PFSK-1 (cell line): ENCODE results near the gene ZNF264.

Source experiments
- FOXP2 ChIP-seq: optimal IDR thresholded peaks from 2 replicates; pipeline ENCODE3; 2011; ENCODE audit warnings: borderline replicate concordance, control low read depth, inconsistent platforms; ENCODE audit not compliant: insufficient read depth; ENCODE audit errors: extremely low read length, extremely low read depth
- SIN3A ChIP-seq: IDR thresholded peaks from 2 replicates; pipeline ENCODE4 v1.6.1; 2012; ENCODE audit warnings: mild to moderate bottlenecking, low read length, moderate library complexity, borderline replicate concordance; ENCODE audit not compliant: insufficient read depth
- TF ChIP-seq, protein P1 (sequence below), 2 experiments: IDR thresholded peaks; 2 replicates each; pipeline versions ENCODE4 v1.6.1 to v1.8.0; 2011 to 2012; ENCODE audit warnings: low read depth in 2 of 2, low read length in 2 of 2, control low read depth in 1 of 2, inconsistent platforms in 1 of 2, mild to moderate bottlenecking in 1 of 2, moderate library complexity in 1 of 2; ENCODE audit not compliant: insufficient read depth in 1 of 2

DNA sequence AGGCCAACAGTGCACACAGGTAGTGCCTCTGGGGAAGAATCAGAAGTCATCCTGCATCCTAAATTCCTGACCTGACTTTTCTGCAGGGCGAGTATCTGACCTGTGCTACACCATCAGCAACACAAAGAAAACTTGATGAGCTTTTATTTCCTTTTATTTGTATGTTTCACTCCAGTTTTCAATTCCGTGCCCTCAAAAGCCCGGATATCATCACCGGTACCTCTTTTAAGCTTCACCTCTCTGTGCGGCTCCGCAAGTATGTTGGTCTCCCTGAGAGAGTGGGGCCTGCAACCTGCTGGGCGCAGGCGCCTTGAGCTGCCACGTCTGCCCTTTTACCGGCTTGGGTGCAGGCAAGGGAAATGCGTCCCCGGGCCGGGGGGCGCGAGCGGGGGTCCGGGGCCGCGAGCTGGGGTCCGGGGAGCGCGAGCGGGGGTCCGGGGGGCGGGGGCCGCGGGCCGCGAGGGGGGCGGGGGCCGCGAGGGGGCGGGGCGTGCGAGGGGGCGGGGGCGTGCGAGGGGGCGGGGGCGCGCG is 19.7 kb upstream of the ZNF264 start:
- TF ChIP-seq FOXP2 (no peak), SIN3A (no peak)
- TF ChIP-seq, protein P1, sequence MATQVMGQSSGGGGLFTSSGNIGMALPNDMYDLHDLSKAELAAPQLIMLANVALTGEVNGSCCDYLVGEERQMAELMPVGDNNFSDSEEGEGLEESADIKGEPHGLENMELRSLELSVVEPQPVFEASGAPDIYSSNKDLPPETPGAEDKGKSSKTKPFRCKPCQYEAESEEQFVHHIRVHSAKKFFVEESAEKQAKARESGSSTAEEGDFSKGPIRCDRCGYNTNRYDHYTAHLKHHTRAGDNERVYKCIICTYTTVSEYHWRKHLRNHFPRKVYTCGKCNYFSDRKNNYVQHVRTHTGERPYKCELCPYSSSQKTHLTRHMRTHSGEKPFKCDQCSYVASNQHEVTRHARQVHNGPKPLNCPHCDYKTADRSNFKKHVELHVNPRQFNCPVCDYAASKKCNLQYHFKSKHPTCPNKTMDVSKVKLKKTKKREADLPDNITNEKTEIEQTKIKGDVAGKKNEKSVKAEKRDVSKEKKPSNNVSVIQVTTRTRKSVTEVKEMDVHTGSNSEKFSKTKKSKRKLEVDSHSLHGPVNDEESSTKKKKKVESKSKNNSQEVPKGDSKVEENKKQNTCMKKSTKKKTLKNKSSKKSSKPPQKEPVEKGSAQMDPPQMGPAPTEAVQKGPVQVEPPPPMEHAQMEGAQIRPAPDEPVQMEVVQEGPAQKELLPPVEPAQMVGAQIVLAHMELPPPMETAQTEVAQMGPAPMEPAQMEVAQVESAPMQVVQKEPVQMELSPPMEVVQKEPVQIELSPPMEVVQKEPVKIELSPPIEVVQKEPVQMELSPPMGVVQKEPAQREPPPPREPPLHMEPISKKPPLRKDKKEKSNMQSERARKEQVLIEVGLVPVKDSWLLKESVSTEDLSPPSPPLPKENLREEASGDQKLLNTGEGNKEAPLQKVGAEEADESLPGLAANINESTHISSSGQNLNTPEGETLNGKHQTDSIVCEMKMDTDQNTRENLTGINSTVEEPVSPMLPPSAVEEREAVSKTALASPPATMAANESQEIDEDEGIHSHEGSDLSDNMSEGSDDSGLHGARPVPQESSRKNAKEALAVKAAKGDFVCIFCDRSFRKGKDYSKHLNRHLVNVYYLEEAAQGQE (IDR thresholded peaks at IDR 0.05; ENCODE audit: insufficient read depth in 1 of 2, low read depth in 2 of 2, low read length in 2 of 2), result no peak
